AG20443 (cell line): ENCODE results near the gene SNRK.

Source experiments
- DNase-seq: peaks from one replicate; pipeline ENCODE4 v3.0.0; 2012; ENCODE audit warnings: low spot score, mixed read lengths

SNRK gene

GRCh38 chr3:43268636-43269035 lies 17.7 kb upstream of the SNRK start:
- no peak for DNase-seq

- DNase-seq, result no peak
Observed at GRCh38 chr3:43270078-43270477, 16.3 kb upstream of the SNRK start.

- DNase-seq, result no peak
Observed at GRCh38 chr3:43273416-43273815, 12.9 kb upstream of the SNRK start.

GRCh38 chr3:43279082-43279481 lies 7.3 kb upstream of the SNRK start:
- DNase-seq, result no peak

- DNase-seq, result no peak
Observed at GRCh38 chr3:43279532-43279931, 6.8 kb upstream of the SNRK start.

- DNase-seq, result no peak
Observed at GRCh38 chr3:43281020-43281419, 5.3 kb upstream of the SNRK start.

- no peak for DNase-seq
Observed at GRCh38 chr3:43284171-43284570, 2.2 kb upstream of the SNRK start.

GRCh38 chr3:43285644-43286043 lies 696 bp upstream of the SNRK start:
- no peak for DNase-seq

GRCh38 chr3:43286841-43287499 lies 630 bp downstream of the SNRK start:
- DNase-seq, result no peak

- no peak for DNase-seq
Observed at GRCh38 chr3:43287500-43287873, 1.1 kb downstream of the SNRK start.

- peak; percentile 27 for DNase-seq
Observed at GRCh38 chr3:43288366-43288765, 2.0 kb downstream of the SNRK start.

- DNase-seq, result no peak
Observed at GRCh38 chr3:43288850-43289249, 2.5 kb downstream of the SNRK start.

- DNase-seq, result peak; percentile 42
Observed at GRCh38 chr3:43289401-43289800, 3.1 kb downstream of the SNRK start.

GRCh38 chr3:43289841-43290470 lies 3.6 kb downstream of the SNRK start:
- no peak for DNase-seq

- no peak for DNase-seq
Observed at GRCh38 chr3:43290956-43291355, 4.6 kb downstream of the SNRK start.

GRCh38 chr3:43291546-43291945 lies 5.2 kb downstream of the SNRK start:
- no peak for DNase-seq

GRCh38 chr3:43294975-43295374 lies 8.6 kb downstream of the SNRK start:
- DNase-seq, result no peak

- peak; percentile 22 for DNase-seq
Observed at GRCh38 chr3:43296565-43296964, 10.2 kb downstream of the SNRK start.

GRCh38 chr3:43298292-43298691 lies 12.0 kb downstream of the SNRK start:
- DNase-seq, result no peak

- DNase-seq, result no peak
Observed at GRCh38 chr3:43298761-43299160, 12.4 kb downstream of the SNRK start.

GRCh38 chr3:43302116-43302880 lies 16.0 kb downstream of the SNRK start:
- no peak for DNase-seq

- DNase-seq, result no peak
Observed at GRCh38 chr3:43304126-43304525, 17.8 kb downstream of the SNRK start.

GRCh38 chr3:43307226-43307625 lies 20.9 kb downstream of the SNRK start:
- no peak for DNase-seq
